ENCODE data around the gene NYNRIN. TPM values are rescaled to one million over a fixed set of nuclear protein-coding genes. Genes with fewer than 3 reads are reported as not detected.
"Not testable (repeated sequence)": the region's sequence is repeated elsewhere in the genome, so short reads cannot be mapped to it uniquely, and the experiment has no call there.

The NYNRIN gene
- total RNA-seq, 1 donor from 2014 or later = 15.5 TPM

- no peak overlapping the region for H3K4me2 ChIP-seq
- peaks cover 5% of the 10 kb centered on the region for H3K36me3 Mint-ChIP-seq
- no peaks in the 10 kb centered on the region for H3K27me3 ChIP-seq
- H3K4me3 Mint-ChIP-seq = no peak overlapping the region
- H3F3A ChIP-seq (ENCODE audit: low read depth) = peaks cover 19% of the 10 kb centered on the region
- H2AFZ ChIP-seq (replicated peaks) = no peak overlapping the region
- no peak for DNase-seq (ENCODE audit: low spot score)
- H3K27ac Mint-ChIP-seq = no peak overlapping the region
- H3K79me2 ChIP-seq (ENCODE audit: low read depth) = no peaks in the 10 kb centered on the region
- H3K27ac ChIP-seq = no peak overlapping the region
- no peaks in the 10 kb centered on the region for H3K36me3 ChIP-seq
- H3K4me1 Mint-ChIP-seq = peaks cover 11% of the 10 kb centered on the region
- TF ChIP-seq EZH2 (IDR thresholded peaks at IDR 0.05) (no peak), CTCF (IDR thresholded peaks at IDR 0.05) (no peak), EZH2phosphoT487 (IDR thresholded peaks at IDR 0.05) (no peak)
- H3K9me3 Mint-ChIP-seq = no peaks in the 10 kb centered on the region
- no peak overlapping the region for H3K4me3 ChIP-seq
- no peaks in the 10 kb centered on the region for H3K9me3 ChIP-seq (ENCODE audit: low read depth)
- peaks cover 8% of the 10 kb centered on the region for H3K27me3 Mint-ChIP-seq (ENCODE audit: insufficient read depth, low read depth)
- peaks cover 11% of the 10 kb centered on the region for H3K4me1 ChIP-seq
- H4K20me1 ChIP-seq (ENCODE audit: low read depth) = no peaks in the 10 kb centered on the region
- no peak overlapping the region for H3K9ac ChIP-seq
Measured at GRCh38 chr14:24382064-24382371, 16.8 kb upstream of the NYNRIN start.

- Histone ChIP-seq H3K4me3 (no peak overlapping the region), H4K20me1 (ENCODE audit: low read depth) (no peaks in the 10 kb centered on the region), H3K27me3 (no peaks in the 10 kb centered on the region), H3K36me3 (no peaks in the 10 kb centered on the region), H3F3A (ENCODE audit: low read depth) (peaks cover 14% of the 10 kb centered on the region), H3K4me1 (peaks cover 8% of the 10 kb centered on the region), H3K79me2 (ENCODE audit: low read depth) (no peaks in the 10 kb centered on the region), H2AFZ (replicated peaks) (no peak overlapping the region), H3K27ac (no peak overlapping the region), H3K9me3 (ENCODE audit: low read depth) (no peaks in the 10 kb centered on the region), H3K4me2 (no peak overlapping the region), H3K9ac (no peak overlapping the region)
- Mint-ChIP-seq H3K9me3 (no peaks in the 10 kb centered on the region), H3K4me3 (no peak overlapping the region), H3K36me3 (no peaks in the 10 kb centered on the region), H3K27me3 (ENCODE audit: insufficient read depth, low read depth) (peaks cover 8% of the 10 kb centered on the region), H3K4me1 (peaks cover 23% of the 10 kb centered on the region), H3K27ac (no peak overlapping the region)
- DNase-seq (ENCODE audit: low spot score) = no peak
- TF ChIP-seq EZH2phosphoT487 (IDR thresholded peaks at IDR 0.05) (no peak), EZH2 (IDR thresholded peaks at IDR 0.05) (no peak), CTCF (IDR thresholded peaks at IDR 0.05) (no peak)
Measured at GRCh38 chr14:24384169-24384568, 14.6 kb upstream of the NYNRIN start.

GRCh38 chr14:24385524-24385923 is 13.3 kb upstream of the NYNRIN start:
- H3F3A ChIP-seq (ENCODE audit: low read depth) = peaks cover 3% of the 10 kb centered on the region
- no peaks in the 10 kb centered on the region for H3K9me3 ChIP-seq (ENCODE audit: low read depth)
- H3K27me3 ChIP-seq = no peaks in the 10 kb centered on the region
- H3K9ac ChIP-seq = no peak overlapping the region
- DNase-seq (ENCODE audit: low spot score) = no peak
- peaks cover 25% of the 10 kb centered on the region for H3K4me1 Mint-ChIP-seq
- H3K4me3 Mint-ChIP-seq = no peak overlapping the region
- H3K79me2 ChIP-seq (ENCODE audit: low read depth) = no peaks in the 10 kb centered on the region
- no peaks in the 10 kb centered on the region for H3K36me3 Mint-ChIP-seq
- peaks cover 2% of the 10 kb centered on the region for H3K4me1 ChIP-seq
- no peak overlapping the region for H2AFZ ChIP-seq (replicated peaks)
- no peak overlapping the region for H3K27ac Mint-ChIP-seq
- H3K9me3 Mint-ChIP-seq = no peaks in the 10 kb centered on the region
- peaks cover 8% of the 10 kb centered on the region for H3K27me3 Mint-ChIP-seq (ENCODE audit: insufficient read depth, low read depth)
- no peak overlapping the region for H3K4me2 ChIP-seq
- no peaks in the 10 kb centered on the region for H4K20me1 ChIP-seq (ENCODE audit: low read depth)
- TF ChIP-seq EZH2 (IDR thresholded peaks at IDR 0.05) = no peak
- TF ChIP-seq CTCF (IDR thresholded peaks at IDR 0.05) = no peak
- TF ChIP-seq EZH2phosphoT487 (IDR thresholded peaks at IDR 0.05) = no peak
- H3K27ac ChIP-seq = no peak overlapping the region
- no peaks in the 10 kb centered on the region for H3K36me3 ChIP-seq
- no peak overlapping the region for H3K4me3 ChIP-seq

- Mint-ChIP-seq H3K4me1 (peaks cover 22% of the 10 kb centered on the region), H3K27ac (no peak overlapping the region), H3K9me3 (no peaks in the 10 kb centered on the region), H3K4me3 (no peak overlapping the region), H3K27me3 (ENCODE audit: insufficient read depth, low read depth) (peaks cover 5% of the 10 kb centered on the region), H3K36me3 (no peaks in the 10 kb centered on the region)
- no peaks in the 10 kb centered on the region for H3K79me2 ChIP-seq (ENCODE audit: low read depth)
- H2AFZ ChIP-seq (replicated peaks) = no peak overlapping the region
- TF ChIP-seq EZH2phosphoT487 (IDR thresholded peaks at IDR 0.05) = no peak
- no peak for TF ChIP-seq EZH2 (IDR thresholded peaks at IDR 0.05)
- TF ChIP-seq CTCF (IDR thresholded peaks at IDR 0.05) = no peak
- H3F3A ChIP-seq (ENCODE audit: low read depth) = no peaks in the 10 kb centered on the region
- H4K20me1 ChIP-seq (ENCODE audit: low read depth) = no peaks in the 10 kb centered on the region
- no peak overlapping the region for H3K4me2 ChIP-seq
- no peak overlapping the region for H3K9ac ChIP-seq
- H3K27me3 ChIP-seq = no peaks in the 10 kb centered on the region
- no peaks in the 10 kb centered on the region for H3K4me1 ChIP-seq
- H3K9me3 ChIP-seq (ENCODE audit: low read depth) = no peaks in the 10 kb centered on the region
- no peak overlapping the region for H3K27ac ChIP-seq
- no peak overlapping the region for H3K4me3 ChIP-seq
- no peaks in the 10 kb centered on the region for H3K36me3 ChIP-seq
- no peak for DNase-seq (ENCODE audit: low spot score)
Measured at GRCh38 chr14:24387009-24387345, 11.8 kb upstream of the NYNRIN start.

GRCh38 chr14:24387579-24387978 is 11.2 kb upstream of the NYNRIN start:
- not testable (repeated sequence) for H3K36me3 ChIP-seq; DNase-seq (ENCODE audit: low spot score); H3K36me3 Mint-ChIP-seq; H3K9ac ChIP-seq; H3K4me3 ChIP-seq; H3K27ac ChIP-seq; H4K20me1 ChIP-seq (ENCODE audit: low read depth); H3K9me3 Mint-ChIP-seq; H3K4me2 ChIP-seq; H3K4me1 ChIP-seq; H3K9me3 ChIP-seq (ENCODE audit: low read depth); H3K27me3 ChIP-seq; H3K4me3 Mint-ChIP-seq; H3K27ac Mint-ChIP-seq; H3F3A ChIP-seq (ENCODE audit: low read depth); H3K27me3 Mint-ChIP-seq (ENCODE audit: insufficient read depth, low read depth); H2AFZ ChIP-seq (replicated peaks); H3K79me2 ChIP-seq (ENCODE audit: low read depth)
- peaks cover 22% of the 10 kb centered on the region for H3K4me1 Mint-ChIP-seq
